GM12878 (cell line): ENCODE data around the gene UBE2L6. TPM values are rescaled to one million over a fixed set of nuclear protein-coding genes. Genes with fewer than 3 reads are reported as not detected.

Source experiments
- BCLAF1 ChIP-seq: fragments of 450-650 bp; IDR thresholded peaks from 2 replicates; pipeline ENCODE4 v1.6.1; 2017; ENCODE audit warnings: antibody characterized with exemption, mild to moderate bottlenecking, moderate library complexity
- CBFB ChIP-seq: IDR thresholded peaks from 2 replicates; pipeline ENCODE4 v1.6.1; 2016; ENCODE audit warnings: antibody characterized with exemption, low read depth
- CBX3 ChIP-seq: fragments of 200-600 bp; sonication (generic); IDR thresholded peaks from 2 replicates; pipeline ENCODE4 v1.6.1; 2016; ENCODE audit warnings: low read depth, borderline replicate concordance
- CEBPB ChIP-seq, 2 experiments: fragments of 150-350 bp in 1 of 2; IDR thresholded peaks; 2 replicates each; pipeline ENCODE4 v1.6.1; 2012 to 2014; ENCODE audit warnings: low read depth in 2 of 2, low read length in 2 of 2, borderline replicate concordance in 1 of 2, inconsistent platforms in 1 of 2
- CHD4 ChIP-seq: fragments of 200-600 bp; sonication (generic); IDR thresholded peaks from 2 replicates; pipeline ENCODE4 v1.6.1; 2016; ENCODE audit warnings: mild to moderate bottlenecking
- CUX1 ChIP-seq: IDR thresholded peaks from 2 replicates; pipeline ENCODE4 v1.6.1; 2012; ENCODE audit warnings: improper control_type of control experiment, low read depth, low read length; ENCODE audit not compliant: insufficient replicate concordance
- EP300 ChIP-seq, 2 experiments: fragments of 150-350 bp in 1 of 2; IDR thresholded peaks; 2 replicates each; pipeline ENCODE4 v1.6.1; 2011 to 2012; ENCODE audit warnings: low read depth in 2 of 2, low read length in 2 of 2, borderline replicate concordance in 1 of 2, improper control_type of control experiment in 1 of 2, inconsistent platforms in 1 of 2; ENCODE audit not compliant: control insufficient read depth in 1 of 2
- FOS ChIP-seq: IDR thresholded peaks from 3 replicates; pipeline ENCODE4 v1.6.1; 2011; ENCODE audit warnings: borderline replicate concordance; ENCODE audit not compliant: insufficient read length; ENCODE audit errors: extremely low read depth
- GABPA ChIP-seq: IDR thresholded peaks from 2 replicates; pipeline ENCODE4 v1.6.1; 2014; ENCODE audit warnings: antibody characterized with exemption, low read depth, mild to moderate bottlenecking, inconsistent platforms
- HCFC1 ChIP-seq: fragments of 150-350 bp; IDR thresholded peaks from 2 replicates; pipeline ENCODE4 v1.6.1; 2014; ENCODE audit warnings: low read length
- HDAC6 ChIP-seq: fragments of 200-600 bp; sonication (generic); IDR thresholded peaks from one replicate; pipeline ENCODE4 v1.8.0; 2017; ENCODE audit warnings: antibody characterized with exemption; ENCODE audit not compliant: unreplicated experiment
- IKZF1 ChIP-seq: fragments of 450-650 bp; conservative IDR thresholded peaks from 2 replicates; pipeline ENCODE4 v1.6.1; 2017; ENCODE audit warnings: antibody characterized with exemption, mild to moderate bottlenecking
- JUNB ChIP-seq: IDR thresholded peaks from 2 replicates; pipeline ENCODE4 v1.6.1; 2016; ENCODE audit warnings: antibody characterized with exemption, mild to moderate bottlenecking
- PAX8 ChIP-seq: fragments of 450-650 bp; IDR thresholded peaks from 2 replicates; pipeline ENCODE4 v1.6.1; 2017; ENCODE audit warnings: mild to moderate bottlenecking, moderate library complexity
- SPI1 ChIP-seq: IDR thresholded peaks from 2 replicates; pipeline ENCODE4 v1.6.1; 2011; ENCODE audit warnings: low read depth, mild to moderate bottlenecking, low read length, moderate library complexity, borderline replicate concordance; ENCODE audit not compliant: insufficient read depth
- WRNIP1 ChIP-seq: IDR thresholded peaks from 2 replicates; pipeline ENCODE4 v1.6.1; 2011; ENCODE audit warnings: low read depth, low read length, improper control_type of control experiment, borderline replicate concordance
- YY1 ChIP-seq: IDR thresholded peaks from 2 replicates; pipeline ENCODE4 v1.6.1; 2011; ENCODE audit warnings: low read depth, mild to moderate bottlenecking, low read length
- ZBED1 ChIP-seq: IDR thresholded peaks from 2 replicates; pipeline ENCODE4 v1.6.1; 2016; ENCODE audit warnings: borderline replicate concordance
- ZNF217 ChIP-seq: fragments of 450-650 bp; IDR thresholded peaks from 2 replicates; pipeline ENCODE4 v1.6.1; 2017; ENCODE audit warnings: antibody characterized with exemption, mild to moderate bottlenecking
- polyA plus RNA-seq, 11 experiments: library from polyadenylated mRNA; depleted of rRNA in 4 of 11; unstranded in 6 of 11; stranded (reverse) in 5 of 11; fragments of >200 nt; fragmentation: Nextera tagmentation in 4 of 11; fragmentation: Illumina TruSeq in 1 of 11; extraction: Ambion mirVana in 4 of 11; extraction: Trizol in 1 of 11; gene quantifications; 1 replicate in 1 of 11; 2 replicates in 10 of 11; pipeline versions ENCODE4 v1.2.1 to v1.2.3, GENCODE V29; 2011 to 2016; ENCODE audit warnings: inconsistent platforms in 2 of 11, missing spikeins in 2 of 11, low read depth in 1 of 11
- total RNA-seq, 4 experiments: library from RNA; depleted of rRNA in 3 of 4; stranded (reverse); fragments of >200 nt in 3 of 4; fragmentation: Illumina TruSeq in 1 of 4; extraction: Trizol in 1 of 4; gene quantifications; 2 replicates each; pipeline versions ENCODE4 v1.2.1 to v1.2.3, GENCODE V29; 2013 to 2021
- TF ChIP-seq, protein P1 (sequence below): fragments of 450-650 bp; formaldehyde crosslinking; IDR thresholded peaks from 2 replicates; pipeline ENCODE4 v1.5.0; 2022; ENCODE audit warnings: mild to moderate bottlenecking, missing genetic modification characterization

The UBE2L6 gene
- total and polyA plus RNA-seq, 10 of the 15 experiments (the other 5 are each of a cell fraction or from before 2014, with no cell fraction given) = 114 to 295 (median 173) TPM

DNA sequence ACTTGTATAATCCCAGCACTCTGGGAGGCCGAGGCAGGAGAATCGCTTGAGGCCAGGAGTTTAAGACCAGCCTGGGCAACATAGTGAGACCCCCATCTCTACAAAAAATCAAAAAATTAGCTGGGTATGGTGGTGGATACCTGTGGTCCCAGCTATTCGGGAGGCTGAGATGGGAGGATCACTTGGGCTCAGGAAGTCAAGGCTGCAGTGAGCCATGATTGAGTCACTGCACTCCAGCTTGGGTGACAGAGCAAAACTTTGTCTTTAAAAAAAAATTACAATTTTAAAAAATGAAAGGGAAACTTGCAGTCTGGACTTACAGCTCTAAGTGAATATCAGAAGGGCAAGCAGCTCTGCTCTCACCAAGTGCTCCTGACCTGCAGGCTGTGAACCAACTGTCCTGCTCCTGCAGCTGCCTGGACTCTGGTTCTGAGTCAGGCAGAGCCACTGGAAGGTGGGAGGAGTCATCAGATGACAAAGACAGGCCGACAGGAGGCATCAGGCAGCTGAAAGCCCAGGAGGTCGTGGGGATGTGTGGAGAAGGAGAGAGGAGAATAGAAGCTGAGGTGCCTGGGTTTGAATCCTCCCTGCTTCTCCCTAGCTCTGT, 20.5 kb downstream of the UBE2L6 start (continued):
- TF ChIP-seq CUX1 (no peak), WRNIP1 (no peak), JUNB (peak; percentile 82), ZNF217 (no peak), GABPA (no peak), HDAC6 (no peak), CBFB (no peak), YY1 (no peak), CHD4 (no peak), SPI1 (no peak), IKZF1 (no peak), CBX3 (no peak), CEBPB (IDR thresholded peaks at IDR 0.05; ENCODE audit: borderline replicate concordance in 1 of 2, low read depth in 2 of 2, low read length in 2 of 2) (no peak), ZBED1 (no peak), PAX8 (no peak), FOS (no peak), HCFC1 (no peak), EP300 (IDR thresholded peaks at IDR 0.05; ENCODE audit: borderline replicate concordance in 1 of 2, control insufficient read depth in 1 of 2, low read depth in 2 of 2, low read length in 2 of 2) (0 out of 4 replicates have a peak, but pooled peaks of 1 of the 2 experiments have one; percentile 15), BCLAF1 (no peak)
- TF ChIP-seq, protein P1, sequence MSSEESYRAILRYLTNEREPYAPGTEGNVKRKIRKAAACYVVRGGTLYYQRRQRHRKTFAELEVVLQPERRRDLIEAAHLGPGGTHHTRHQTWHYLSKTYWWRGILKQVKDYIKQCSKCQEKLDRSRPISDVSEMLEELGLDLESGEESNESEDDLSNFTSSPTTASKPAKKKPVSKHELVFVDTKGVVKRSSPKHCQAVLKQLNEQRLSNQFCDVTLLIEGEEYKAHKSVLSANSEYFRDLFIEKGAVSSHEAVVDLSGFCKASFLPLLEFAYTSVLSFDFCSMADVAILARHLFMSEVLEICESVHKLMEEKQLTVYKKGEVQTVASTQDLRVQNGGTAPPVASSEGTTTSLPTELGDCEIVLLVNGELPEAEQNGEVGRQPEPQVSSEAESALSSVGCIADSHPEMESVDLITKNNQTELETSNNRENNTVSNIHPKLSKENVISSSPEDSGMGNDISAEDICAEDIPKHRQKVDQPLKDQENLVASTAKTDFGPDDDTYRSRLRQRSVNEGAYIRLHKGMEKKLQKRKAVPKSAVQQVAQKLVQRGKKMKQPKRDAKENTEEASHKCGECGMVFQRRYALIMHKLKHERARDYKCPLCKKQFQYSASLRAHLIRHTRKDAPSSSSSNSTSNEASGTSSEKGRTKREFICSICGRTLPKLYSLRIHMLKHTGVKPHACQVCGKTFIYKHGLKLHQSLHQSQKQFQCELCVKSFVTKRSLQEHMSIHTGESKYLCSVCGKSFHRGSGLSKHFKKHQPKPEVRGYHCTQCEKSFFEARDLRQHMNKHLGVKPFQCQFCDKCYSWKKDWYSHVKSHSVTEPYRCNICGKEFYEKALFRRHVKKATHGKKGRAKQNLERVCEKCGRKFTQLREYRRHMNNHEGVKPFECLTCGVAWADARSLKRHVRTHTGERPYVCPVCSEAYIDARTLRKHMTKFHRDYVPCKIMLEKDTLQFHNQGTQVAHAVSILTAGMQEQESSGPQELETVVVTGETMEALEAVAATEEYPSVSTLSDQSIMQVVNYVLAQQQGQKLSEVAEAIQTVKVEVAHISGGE (CRISPR knock-in tag) = no peak
